BJ (cell line): Measurements from ENCODE around the gene BCL2. TPM values are rescaled to one million over a fixed set of nuclear protein-coding genes. Genes with fewer than 3 reads are reported as not detected.

Source experiments
- CTCF ChIA-PET: fragments of 350-600 bp; formaldehyde crosslinking; extraction: SDS; loops from one replicate; lab custom pipeline; 2021; ENCODE audit warnings: antibody characterized with exemption, inconsistent platforms; lab: Yijun Ruan, JAX
- POLR2A ChIA-PET: fragments of 300-600 bp; sonication (Branson Sonifier 250); formaldehyde crosslinking; extraction: SDS; loops from one replicate; lab custom pipeline; 2021; ENCODE audit warnings: antibody characterized with exemption; lab: Charles Lee
- DNase-seq: peaks from one replicate; pipeline ENCODE4 v3.0.0-alpha.2; 2011; ENCODE audit warnings: low read depth
- H3K27me3 ChIP-seq: 2 replicates; pipeline ENCODE4 v1.6.0; 2011; ENCODE audit warnings: low read length; ENCODE audit not compliant: control insufficient read depth, insufficient read depth
- H3K36me3 ChIP-seq: 2 replicates; pipeline ENCODE4 v1.5.1; 2011; ENCODE audit warnings: low read length; ENCODE audit not compliant: control insufficient read depth, insufficient read depth
- H3K4me3 ChIP-seq: 2 replicates; pipeline ENCODE4 v1.5.1; 2011; ENCODE audit warnings: low read depth, mild to moderate bottlenecking, control low read depth, low read length
- CTCF ChIP-seq: IDR thresholded peaks from 2 replicates; pipeline ENCODE4 v1.5.1; 2011; ENCODE audit warnings: low read depth, mild to moderate bottlenecking, control low read depth, inconsistent platforms, low read length, moderate library complexity; ENCODE audit not compliant: insufficient read depth
- polyA plus RNA-seq: library from polyadenylated mRNA; depleted of rRNA; stranded (reverse); fragments of >200 nt; gene quantifications from 2 replicates; pipeline ENCODE4 v1.2.3, GENCODE V29; 2011

Gene BCL2
- polyA plus RNA-seq, 1 experiment: 0.15 TPM

- H3K36me3 ChIP-seq: no peaks in the 10 kb centered on the region
- CTCF ChIA-PET: no interaction called here
- H3K27me3 ChIP-seq: 0 out of 2 replicates have a peak, but pooled peaks cover 4% of the 10 kb centered on the region
- TF ChIP-seq CTCF: no peak
- DNase-seq: no peak
- POLR2A ChIA-PET: no interaction called here
- no peak overlapping the region for H3K4me3 ChIP-seq
Measured at GRCh38 chr18:63088262-63088661, 231.3 kb downstream of the BCL2 start.

GRCh38 chr18:63087421-63088230 lies 231.9 kb downstream of the BCL2 start:
- H3K36me3 ChIP-seq: no peaks in the 10 kb centered on the region
- POLR2A ChIA-PET: no interaction called here
- DNase-seq: no peak
- 0 out of 2 replicates have a peak, but pooled peaks cover 4% of the 10 kb centered on the region for H3K27me3 ChIP-seq
- H3K4me3 ChIP-seq: no peak overlapping the region
- no peak for TF ChIP-seq CTCF
- CTCF ChIA-PET: no interaction called here

GRCh38 chr18:63085611-63086010 lies 234.0 kb downstream of the BCL2 start:
- POLR2A ChIA-PET: no interaction called here
- no peak for TF ChIP-seq CTCF
- H3K4me3 ChIP-seq: no peak overlapping the region
- H3K27me3 ChIP-seq: no peaks in the 10 kb centered on the region
- H3K36me3 ChIP-seq: no peaks in the 10 kb centered on the region
- CTCF ChIA-PET: no interaction called here
- DNase-seq: no peak

- DNase-seq: no peak
- ChIA-PET POLR2A (no interaction called here), CTCF (no interaction called here)
- H3K4me3 ChIP-seq: no peak overlapping the region
- no peaks in the 10 kb centered on the region for H3K27me3 ChIP-seq
- no peaks in the 10 kb centered on the region for H3K36me3 ChIP-seq
- no peak for TF ChIP-seq CTCF
Measured at GRCh38 chr18:63084219-63084618, 235.3 kb downstream of the BCL2 start.

- ChIA-PET POLR2A (no interaction called here), CTCF (interaction anchor here (0.6 kb wide), 1 partner anchor 280 kb away, joined by 3 read pairs; no protein-coding TSS in a partner anchor)
- no peaks in the 10 kb centered on the region for H3K36me3 ChIP-seq
- no peaks in the 10 kb centered on the region for H3K27me3 ChIP-seq
- no peak for DNase-seq
- TF ChIP-seq CTCF: no peak
- no peak overlapping the region for H3K4me3 ChIP-seq
Measured at GRCh38 chr18:63083555-63083954, 236.0 kb downstream of the BCL2 start.
